ENCODE measurements around the gene NEURL1.
"Not testable (repeated sequence)": the region's sequence is repeated elsewhere in the genome, so short reads cannot be mapped to it uniquely, and the experiment has no call there.

NEURL1 gene

DNA sequence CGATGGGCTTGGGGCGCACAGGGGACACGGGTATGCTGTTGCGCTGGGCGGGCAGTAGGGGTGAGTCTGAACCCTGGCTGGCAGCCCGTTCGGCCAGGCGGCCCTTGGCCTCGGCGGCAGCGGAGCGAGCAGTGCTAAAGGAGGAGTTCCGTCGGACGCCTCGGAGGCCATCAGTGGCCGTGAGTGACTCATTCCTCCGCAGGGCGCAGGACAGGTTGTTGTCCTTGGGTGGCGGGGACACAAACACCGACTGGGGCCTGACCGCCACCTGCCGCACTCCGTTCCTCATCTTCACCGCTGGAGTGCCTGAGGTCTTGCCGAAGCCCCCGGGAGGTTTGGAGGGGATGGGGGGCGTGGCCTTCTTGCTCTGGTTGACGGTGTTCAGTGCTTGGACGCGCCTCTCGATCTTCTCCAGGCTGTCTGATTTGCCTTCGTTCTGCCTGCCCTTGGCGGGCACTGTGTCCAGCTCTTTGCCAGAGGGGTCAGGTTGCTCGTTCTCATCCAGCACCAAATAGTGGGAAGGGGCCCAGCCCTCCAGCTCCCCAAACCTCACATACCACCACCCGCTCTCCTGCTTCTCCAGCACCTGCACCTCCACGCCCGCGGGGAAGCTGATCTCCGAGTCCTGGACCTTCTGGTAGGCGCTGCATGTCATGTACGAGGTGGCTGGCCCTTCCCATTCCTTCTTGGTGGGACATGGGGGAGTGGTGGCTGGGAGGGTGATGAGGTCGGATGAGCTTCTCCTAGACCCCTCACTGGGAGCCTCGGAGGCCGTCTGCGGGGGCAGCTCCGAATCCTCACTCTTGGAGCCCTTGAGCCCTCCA, 108.7 kb downstream of the NEURL1 start:
- no peak for DNase-seq

DNA sequence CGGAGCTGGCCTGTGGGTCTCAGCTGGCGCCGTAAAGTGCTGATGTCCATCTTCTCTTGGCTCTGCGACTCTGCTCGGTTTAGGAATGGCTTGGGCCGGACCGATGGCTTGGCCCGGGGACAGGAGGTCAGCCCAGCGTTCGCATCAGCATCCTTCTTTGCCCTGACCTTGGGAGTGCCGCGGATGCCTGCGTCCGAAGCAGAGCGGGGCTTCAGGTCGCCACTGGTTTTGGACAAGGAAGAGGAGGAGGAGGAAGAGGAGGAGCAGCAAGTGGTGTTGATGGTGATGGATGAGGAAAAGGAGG, 109.3 kb downstream of the NEURL1 start:
- DNase-seq: no peak

DNA sequence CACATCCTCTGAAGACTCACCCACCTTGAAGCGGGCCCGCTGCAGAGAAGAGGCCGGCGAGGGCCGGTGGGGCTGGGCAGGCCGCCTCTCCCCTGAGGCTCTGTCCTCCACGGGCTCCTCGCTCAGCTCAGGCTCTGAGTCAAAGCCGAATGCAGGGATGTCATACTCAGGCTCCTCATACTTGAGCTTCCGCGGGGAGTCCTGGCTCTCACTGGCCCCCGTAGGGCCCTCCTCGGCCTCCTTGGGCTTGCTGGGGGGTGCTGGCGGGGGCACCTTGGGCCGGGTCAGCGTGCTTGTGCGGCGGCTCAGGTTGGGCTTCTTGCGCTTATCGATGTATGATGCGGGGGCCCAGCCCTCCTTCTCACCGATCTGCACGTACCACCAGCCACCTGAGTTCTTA, 109.9 kb downstream of the NEURL1 start:
- DNase-seq: no peak

DNA sequence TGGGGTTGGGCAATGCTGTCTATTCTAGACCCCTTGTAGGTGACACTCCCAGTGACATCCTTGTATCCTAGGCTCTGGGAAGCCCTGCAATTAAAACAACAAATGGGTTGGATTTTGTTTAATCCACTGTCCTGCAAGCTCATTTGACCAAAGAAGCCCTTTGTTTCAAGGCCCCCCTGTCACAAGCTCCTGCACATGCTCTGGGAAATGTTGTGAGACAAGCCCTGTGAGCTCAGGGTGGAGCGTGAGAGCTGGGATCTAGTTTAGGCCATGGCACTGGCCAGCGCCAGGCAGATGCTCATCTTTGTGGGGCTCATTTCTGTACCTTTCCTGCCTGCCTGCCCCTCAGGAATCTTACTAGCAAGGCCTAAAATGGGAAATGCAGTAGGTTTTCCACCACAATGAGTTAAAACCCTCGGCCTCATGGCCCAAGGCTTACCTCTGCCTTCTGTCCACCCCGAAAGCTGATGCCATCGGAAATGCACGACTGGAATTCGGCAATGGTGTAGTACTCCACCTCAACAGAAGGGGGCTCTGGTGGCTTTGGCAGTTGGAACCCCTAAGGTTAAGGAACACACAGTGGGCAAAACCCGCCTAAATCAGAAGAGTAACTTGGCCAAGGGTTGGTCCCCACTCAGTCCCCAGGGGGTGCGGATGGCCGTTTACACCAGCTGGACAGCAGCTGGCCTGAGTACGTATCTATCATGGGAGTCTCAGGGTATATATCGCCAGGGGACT, 112.0 kb downstream of the NEURL1 start:
- DNase-seq: peak in 28 of 58 donors; percentile 13 to 56 (median 31)

DNA sequence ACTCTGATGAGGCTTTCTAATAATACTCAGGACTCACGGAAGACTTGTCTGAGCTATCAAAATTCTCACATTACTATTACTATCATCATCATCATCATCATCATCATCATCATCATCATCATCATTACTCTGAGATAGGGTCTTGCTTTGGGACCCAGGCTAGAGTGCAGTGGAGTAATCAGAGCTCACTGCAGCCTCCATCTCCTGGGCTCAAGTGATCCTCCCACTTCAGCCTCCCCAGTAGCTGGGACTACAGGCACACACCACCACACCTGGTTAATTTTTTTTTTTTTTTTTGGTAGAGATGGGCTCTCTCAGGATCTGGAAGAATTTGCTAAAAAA, 112.6 kb downstream of the NEURL1 start:
- not testable (repeated sequence) for DNase-seq

DNA sequence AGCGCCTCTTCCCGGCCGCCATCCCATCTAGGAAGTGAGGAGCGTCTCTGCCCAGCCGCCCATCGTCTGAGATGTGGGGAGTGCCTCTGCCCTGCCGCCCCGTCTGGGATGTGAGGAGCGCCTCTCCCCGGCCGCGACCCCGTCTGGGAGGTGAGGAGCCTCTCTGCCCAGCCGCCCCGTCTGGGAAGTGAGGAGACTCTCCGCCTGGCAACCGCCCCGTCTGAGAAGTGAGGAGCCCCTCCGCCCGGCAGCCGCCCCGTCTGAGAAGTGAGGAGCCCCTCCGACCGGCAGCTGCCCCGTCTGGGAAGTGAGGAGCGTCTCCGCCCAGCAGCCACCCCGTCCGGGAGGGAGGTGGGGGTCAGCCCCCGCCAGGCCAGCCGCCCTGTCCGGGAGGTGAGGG, 113.5 kb downstream of the NEURL1 start:
- not testable (repeated sequence) for DNase-seq

DNA sequence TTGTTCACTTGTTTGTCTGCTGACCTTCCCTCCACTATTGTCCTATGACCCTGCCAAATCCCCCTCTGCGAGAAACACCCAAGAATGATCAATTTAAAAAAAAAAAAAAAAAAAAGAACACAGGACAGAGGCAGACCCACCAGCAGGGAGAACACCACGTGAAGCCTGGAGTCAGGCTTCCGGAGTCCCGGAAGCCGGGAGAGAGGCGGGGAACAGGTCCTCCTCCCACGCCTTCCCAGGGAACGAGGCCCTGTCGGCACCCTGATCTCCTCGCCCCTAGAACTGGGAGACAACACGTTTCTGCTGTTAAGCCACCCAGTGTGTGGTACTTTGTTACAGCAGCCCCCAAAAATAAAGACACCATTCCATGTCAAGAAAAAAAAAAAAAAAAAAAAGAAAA, 114.6 kb downstream of the NEURL1 start:
- DNase-seq: not testable (repeated sequence)

DNA sequence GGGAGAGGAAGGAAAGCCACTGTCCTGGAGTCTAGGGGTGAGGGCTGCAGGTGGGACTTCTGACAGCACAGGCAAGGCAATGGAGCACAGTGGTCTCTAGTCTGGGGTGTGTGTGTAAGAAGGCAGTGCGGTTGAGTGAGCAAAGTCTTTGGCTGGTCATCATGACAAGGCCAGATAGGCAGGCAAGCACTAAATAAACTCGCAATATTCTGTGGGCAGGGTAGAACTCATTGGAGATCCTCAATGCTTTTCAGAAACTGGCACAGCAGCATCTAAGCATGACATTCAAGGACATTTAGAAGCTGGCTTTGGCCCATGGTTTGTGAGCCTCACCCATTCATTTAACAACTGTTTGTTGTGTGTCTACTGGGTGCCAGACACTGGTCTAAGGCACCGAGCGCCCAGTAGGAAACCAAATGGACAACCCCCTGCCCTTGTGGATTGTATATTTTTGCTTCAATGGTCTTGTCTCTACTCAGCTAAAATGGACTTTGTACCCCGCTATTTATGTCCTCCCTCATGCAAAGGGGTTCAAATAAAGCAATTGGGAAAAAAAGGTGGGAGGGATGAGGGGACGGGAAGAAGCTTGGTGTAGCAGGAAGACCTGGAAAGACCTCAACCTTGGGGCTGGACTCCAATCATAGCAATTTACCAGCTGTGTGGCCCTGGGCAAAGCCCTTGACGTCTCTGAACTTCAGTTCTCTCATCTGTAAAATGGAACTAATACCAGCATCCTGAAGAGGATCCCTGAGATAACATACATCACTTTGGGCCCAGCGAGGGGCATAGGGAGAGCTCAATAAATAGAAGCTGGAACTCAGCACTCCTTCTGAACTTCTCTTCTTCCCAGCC, 116.0 kb downstream of the NEURL1 start:
- DNase-seq: no peak

DNA sequence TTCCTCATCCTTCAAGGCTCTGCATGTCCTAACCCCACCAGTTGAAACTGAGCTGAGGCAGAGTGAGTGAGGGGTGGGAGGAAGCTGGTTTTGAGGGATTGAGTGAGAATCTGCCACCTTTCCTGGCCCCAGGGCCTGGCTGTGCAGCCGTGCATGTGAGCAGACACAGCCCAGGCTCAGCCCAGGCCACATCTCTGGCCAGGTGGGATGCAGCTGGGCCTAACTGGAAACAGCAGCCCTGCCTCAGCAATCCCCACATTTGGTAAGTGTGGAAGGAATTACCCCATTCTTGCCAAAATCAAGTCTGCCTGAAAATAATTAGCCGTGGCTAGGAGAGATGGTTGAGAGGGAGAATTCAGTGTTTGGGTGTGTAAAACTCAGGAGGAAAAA, 116.6 kb downstream of the NEURL1 start:
- DNase-seq: no peak

DNA sequence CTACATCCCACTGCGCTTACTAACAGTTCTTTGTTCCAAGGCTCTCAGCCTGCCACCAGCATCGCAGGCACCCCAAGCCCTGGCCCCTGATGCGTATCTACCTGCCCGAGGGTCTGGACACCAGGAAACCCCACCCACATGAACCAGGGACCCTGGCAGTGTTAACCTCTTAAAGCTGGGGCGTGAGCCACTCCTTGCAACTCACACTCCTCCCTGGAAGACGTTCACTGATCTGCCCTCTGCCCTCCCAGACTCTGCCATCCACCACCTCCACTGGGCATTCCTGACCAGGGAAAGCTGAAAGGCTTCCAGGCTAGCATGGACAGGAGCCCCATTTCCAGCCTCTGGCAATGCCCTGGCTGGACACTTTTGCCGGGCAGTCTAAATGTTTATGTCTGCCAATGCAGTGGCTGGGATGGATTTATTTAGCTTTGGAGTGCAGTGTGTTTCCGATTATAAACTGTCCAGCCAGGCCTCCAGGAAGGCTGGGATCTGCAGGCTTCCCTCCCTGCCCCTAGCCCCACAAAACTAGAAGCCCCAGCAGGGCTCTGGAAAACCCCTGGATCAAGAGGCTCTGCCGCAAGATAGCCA, 117.5 kb downstream of the NEURL1 start:
- DNase-seq: no peak

DNA sequence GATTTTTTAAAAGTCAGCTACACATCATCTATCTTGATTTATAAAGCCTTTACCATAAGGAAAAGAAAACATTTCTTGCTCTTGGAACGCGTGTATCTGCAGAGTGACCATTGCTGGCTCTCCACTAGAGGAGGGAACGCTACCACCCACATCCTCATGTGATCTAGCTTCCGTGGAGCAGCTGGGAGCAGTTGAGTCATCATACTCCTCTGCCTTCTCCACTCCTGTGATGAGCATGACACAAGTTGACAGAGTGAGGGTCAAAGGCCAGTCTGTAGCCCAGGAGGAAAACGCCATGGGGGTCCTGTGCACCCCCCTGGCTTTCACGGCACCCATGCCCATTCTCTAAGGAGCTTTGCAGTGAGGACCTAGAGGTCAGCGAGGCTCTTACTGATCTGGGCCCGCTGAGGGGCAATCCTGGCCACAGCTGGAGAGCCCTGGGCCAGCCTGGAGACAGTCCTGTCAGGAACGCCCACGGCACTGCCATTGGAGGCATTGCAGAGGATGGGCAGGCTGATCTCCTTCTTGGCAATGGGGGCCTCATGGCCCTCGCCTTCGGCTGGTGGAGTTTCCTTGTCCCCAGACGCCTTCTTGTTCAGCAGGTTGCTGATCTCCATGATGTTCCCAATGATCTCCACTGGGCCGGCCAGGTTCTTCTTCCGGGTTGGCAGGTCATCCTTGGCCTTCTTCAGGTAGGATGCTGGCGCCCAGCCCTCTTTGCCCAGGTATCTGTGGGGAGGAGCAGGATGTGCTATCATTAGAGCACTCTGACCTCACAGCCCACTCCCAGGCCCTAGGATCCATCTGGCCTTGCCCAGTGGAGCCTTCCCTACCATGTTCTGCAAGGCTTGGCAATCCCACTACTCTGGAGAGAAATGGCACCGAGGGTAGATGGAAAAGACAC, 119.2 kb downstream of the NEURL1 start:
- DNase-seq: peak in 35 of 58 donors; percentile 12 to 70 (median 41)

DNA sequence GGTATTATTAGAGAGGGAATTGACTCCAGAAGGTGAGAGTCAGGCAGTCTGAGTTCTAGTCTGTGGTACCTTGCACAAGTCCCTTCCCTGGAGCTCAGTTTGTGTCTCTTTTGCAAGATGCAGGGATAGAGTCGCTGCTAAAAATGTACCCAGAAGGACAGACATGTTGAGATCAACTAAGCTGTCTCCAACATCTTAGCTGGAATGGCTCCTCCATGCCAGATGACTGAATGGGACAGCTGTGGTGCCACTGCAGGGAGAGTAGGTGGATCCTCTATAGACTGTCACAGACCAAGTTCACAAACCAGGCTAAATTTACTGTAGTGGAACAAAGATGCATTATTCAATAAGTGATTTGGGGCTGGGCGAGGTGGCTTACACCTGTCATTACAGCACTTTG, 120.1 kb downstream of the NEURL1 start:
- DNase-seq: no peak

DNA sequence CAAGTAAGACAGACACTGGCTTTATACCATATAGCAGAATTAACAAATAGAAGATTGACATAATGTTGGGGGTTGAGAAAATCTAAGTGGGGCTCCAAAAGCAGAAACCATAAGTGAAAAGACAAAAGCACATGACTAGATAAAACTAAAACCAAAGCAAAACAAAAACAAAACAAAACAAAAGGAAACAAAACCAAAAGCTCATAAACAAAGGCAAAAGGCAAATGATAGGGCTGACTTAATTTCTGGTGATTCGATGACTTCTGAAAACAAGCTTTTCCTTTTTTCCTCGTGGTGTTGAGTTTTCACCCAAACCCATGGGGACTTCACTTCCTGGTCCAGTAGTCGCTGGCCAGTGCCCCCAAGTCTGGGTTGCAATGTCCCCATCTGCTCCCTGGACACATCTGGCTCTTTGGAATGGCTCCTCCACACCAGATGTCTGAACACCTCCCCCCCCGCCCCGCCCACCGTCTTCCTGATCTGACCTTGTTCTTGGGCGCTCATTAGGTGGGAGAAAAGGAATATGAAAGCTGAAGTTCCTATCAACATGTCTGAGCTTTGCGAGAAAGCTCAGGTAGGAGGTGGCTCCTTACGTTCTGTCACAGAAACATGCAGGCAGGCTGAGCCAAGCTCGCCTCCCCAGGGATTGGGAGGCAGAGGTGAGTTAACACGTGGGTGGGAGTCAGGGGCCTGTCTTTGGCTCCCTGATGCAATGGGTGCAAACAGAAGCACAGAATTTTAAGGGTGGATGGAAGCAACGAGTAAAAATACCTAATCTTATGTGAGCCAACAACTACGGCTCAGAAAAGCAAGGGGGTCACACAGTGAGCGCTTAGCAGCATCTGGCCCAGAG, 121.0 kb downstream of the NEURL1 start:
- no peak for DNase-seq

DNA sequence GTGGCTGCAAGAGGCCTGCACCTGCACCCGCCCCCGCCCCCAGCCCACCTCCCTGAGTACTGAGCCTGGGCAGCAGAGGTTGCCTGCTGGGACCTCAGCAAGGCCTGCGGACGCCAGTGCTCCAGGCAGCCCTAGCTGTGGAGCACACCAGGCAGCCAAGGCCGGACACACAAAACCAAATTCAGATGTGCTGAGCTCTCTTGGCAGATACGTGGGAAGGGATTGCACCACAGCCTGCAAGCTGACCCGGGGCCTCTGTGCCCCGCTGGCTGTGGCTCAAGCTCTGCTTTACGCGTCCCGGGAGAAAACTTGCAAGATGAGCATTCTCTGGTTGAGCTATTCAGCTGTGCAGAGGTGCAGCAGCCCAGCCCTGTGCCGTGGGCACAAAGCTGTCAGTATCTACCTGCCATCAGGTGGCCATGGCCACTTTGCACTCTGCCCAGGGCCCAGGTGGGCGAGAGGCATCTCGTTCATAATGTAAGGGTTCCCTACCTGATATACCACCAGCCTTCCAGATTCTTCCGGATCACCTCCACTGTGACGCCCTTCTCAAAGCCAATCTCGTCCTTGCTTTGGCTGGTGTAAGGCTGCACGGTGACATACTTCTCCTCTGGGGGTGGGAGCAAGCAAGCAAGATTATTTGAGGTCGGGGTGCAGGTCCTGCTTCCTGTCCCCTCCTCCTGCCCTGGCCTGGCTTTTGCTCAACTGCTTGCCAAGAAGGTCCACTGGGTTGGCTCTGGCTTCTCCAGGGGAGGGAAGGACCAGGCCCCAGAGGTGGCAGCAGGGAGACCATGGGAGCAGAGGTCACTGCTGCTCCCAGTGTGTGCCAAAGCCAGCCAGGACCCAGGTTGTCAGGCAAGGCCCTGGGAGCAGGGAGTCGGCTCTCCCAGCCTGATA, 123.4 kb downstream of the NEURL1 start:
- peak in 1 of 58 donors; percentile 18 for DNase-seq

DNA sequence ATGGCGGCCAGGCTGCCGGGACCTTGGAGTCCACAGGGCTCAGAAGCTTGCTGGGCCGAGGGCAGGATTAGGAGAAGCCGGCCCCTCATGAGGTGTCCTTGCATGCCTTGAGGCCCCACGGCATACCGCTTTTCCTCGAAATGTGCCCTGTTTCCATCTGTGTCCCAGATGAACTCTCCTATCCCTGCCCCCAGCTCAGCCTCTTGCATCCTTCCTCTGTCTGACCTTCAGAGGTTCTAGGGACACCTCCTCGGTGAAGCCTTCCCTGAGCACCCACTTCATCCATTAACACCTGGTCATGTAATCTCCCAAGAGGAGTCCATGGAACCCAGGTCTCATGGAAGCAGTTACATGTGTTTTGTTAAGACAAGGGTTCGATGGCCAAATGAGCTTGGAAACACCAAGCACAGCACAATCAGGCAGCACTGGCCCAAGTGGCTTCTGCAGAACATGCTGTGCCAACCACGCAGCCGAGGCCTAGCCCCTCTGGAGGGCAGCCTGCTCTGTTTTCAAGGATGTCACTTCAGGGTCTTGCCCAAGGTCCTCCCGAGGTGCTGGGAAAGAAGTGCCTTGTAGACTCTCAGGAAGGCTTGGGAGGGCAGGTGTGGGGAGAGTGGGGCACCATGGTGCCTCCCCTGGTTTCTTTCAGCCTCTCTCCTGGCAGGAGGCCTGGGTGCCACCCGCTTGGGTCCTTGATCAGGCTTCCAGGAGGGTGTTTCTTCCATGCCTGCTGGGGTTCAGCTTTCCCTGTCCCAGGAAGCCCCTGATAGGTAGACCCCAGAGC, 124.3 kb downstream of the NEURL1 start:
- DNase-seq: no peak

DNA sequence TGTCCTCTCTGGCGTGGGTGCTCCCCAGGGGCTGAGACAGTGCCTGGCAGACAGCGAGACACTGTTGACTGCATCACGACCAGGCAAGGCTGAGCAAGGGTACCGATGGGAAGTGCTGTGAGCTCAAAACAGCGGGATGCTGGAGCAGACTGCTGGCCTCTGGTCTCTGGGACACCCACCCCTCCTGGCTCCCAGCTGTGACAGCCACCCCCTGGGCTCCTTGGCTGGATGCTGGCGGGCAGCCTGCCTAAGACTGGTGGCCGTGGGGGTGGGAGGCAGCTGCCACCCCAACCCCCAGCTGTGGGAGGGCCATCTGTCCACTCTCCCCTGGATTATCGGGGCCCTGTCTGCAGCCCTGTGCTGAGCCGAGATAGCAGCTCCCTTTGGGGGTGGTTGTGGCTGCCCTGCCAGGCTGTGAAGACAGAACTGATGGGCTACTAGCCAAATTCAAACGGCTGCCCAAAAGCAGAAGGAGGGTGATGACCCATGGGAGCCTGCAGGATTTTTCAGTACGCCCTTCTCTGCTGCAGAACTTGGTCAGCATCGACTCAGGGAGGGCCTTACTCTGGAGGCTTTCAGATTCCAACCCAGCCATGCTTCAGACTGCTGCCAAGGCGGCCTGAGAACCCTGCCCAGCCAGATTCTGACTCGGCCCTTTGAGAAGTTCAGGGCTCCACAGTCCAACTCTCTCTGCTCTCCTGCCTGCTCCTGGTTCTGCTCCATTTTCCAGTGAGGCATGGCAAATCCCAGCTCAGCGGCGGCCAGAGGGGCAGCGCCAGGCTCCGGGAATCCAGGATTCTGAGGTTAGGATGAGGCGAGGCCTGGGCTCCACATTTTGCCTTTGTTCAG, 125.3 kb downstream of the NEURL1 start:
- peak in 50 of 58 donors; percentile 16 to 83 (median 56) for DNase-seq
